IMR-90 (cell line): ENCODE results near the gene PAFAH1B1.

Experiments used
- CEBPB ChIP-seq: IDR thresholded peaks from 2 replicates; pipeline ENCODE4 v1.6.1; 2012; ENCODE audit warnings: low read depth, low read length, improper control_type of control experiment
- CTCF ChIP-seq: conservative IDR thresholded peaks from 2 replicates; pipeline ENCODE4 v1.5.1; 2012; ENCODE audit warnings: mild to moderate bottlenecking, low read depth, low read length, improper control_type of control experiment
- ELK1 ChIP-seq: fragments of 150-350 bp; IDR thresholded peaks from 2 replicates; pipeline ENCODE4 v1.6.1; 2016; ENCODE audit warnings: low read depth, mild to moderate bottlenecking, low read length, moderate library complexity, borderline replicate concordance
- FOS ChIP-seq: fragments of 150-350 bp; IDR thresholded peaks from 2 replicates; pipeline ENCODE4 v1.6.1; 2016; ENCODE audit warnings: low read depth, low read length
- MAFK ChIP-seq: IDR thresholded peaks from 2 replicates; pipeline ENCODE4 v1.6.1; 2012; ENCODE audit warnings: low read depth, low read length, improper control_type of control experiment
- MAZ ChIP-seq: IDR thresholded peaks from 2 replicates; pipeline ENCODE4 v1.6.1; 2012; ENCODE audit warnings: low read depth, mild to moderate bottlenecking, low read length, improper control_type of control experiment, moderate library complexity, borderline replicate concordance
- MXI1 ChIP-seq: IDR thresholded peaks from 2 replicates; pipeline ENCODE4 v1.6.1; 2012; ENCODE audit warnings: low read depth, mild to moderate bottlenecking, low read length, moderate library complexity, borderline replicate concordance
- NFE2L2 ChIP-seq: fragments of 150-350 bp; IDR thresholded peaks from 2 replicates; pipeline ENCODE4 v1.6.1; 2016; ENCODE audit warnings: low read depth, mild to moderate bottlenecking, low read length
- POLR2A ChIP-seq: IDR thresholded peaks from 2 replicates; pipeline ENCODE4 v1.6.1; 2012; ENCODE audit warnings: mild to moderate bottlenecking, low read depth, low read length
- RAD21 ChIP-seq: IDR thresholded peaks from 2 replicates; pipeline ENCODE4 v1.6.1; 2012; ENCODE audit warnings: low read length, improper control_type of control experiment
- RCOR1 ChIP-seq: IDR thresholded peaks from 2 replicates; pipeline ENCODE4 v1.6.1; 2012; ENCODE audit warnings: mild to moderate bottlenecking, low read length, improper control_type of control experiment; ENCODE audit not compliant: insufficient replicate concordance
- RFX5 ChIP-seq: IDR thresholded peaks from 2 replicates; pipeline ENCODE4 v1.8.0; 2012; ENCODE audit warnings: low read depth, mild to moderate bottlenecking, low read length, moderate library complexity
- SMC3 ChIP-seq: fragments of 150-350 bp; IDR thresholded peaks from 2 replicates; pipeline ENCODE4 v1.6.1; 2016; ENCODE audit warnings: low read depth, mild to moderate bottlenecking, antibody characterized with exemption, low read length, moderate library complexity
- USF2 ChIP-seq: fragments of 150-350 bp; IDR thresholded peaks from 2 replicates; pipeline ENCODE4 v1.6.1; 2017; ENCODE audit warnings: mild to moderate bottlenecking, antibody characterized with exemption, low read length, low read depth

- TF ChIP-seq RAD21 (no peak), CTCF (no peak), SMC3 (no peak), POLR2A (no peak), FOS (no peak), NFE2L2 (no peak), MAZ (no peak), MXI1 (no peak), CEBPB (no peak), RCOR1 (no peak), RFX5 (no peak), ELK1 (no peak), MAFK (no peak), USF2 (no peak)
Measured at GRCh38 chr17:2704890-2705248, 111.4 kb downstream of the PAFAH1B1 start.
